Psoas muscle (tissue), 8 donors: ENCODE results near the gene KCTD20. TPM values are rescaled to one million over a fixed set of nuclear protein-coding genes. Genes with fewer than 3 reads are reported as not detected.

Experiments
- ATAC-seq, 4 donors: fragments of 200-7000 bp; cut with Tn5 transposase; one replicate each; pipeline ENCODE4 v1.9.1; 2020; ENCODE audit warnings: moderate library complexity in 3 of 4, mild to moderate bottlenecking in 2 of 4
- DNase-seq, 2 donors: peaks; one replicate each; pipeline ENCODE4 v3.0.0-alpha.2; 2020
- H3K27ac ChIP-seq: fragments of 200-600 bp; one replicate; pipeline ENCODE4 v1.8.0; 2022
- H3K27me3 ChIP-seq, 3 donors: fragments of 200-600 bp in 1 of 3; one replicate each; pipeline versions ENCODE4 v1.6.1 to v1.8.0; 2013 to 2022; ENCODE audit warnings: low read length in 2 of 3, mild to moderate bottlenecking in 2 of 3, moderate library complexity in 1 of 3; ENCODE audit not compliant: insufficient read depth in 3 of 3
- H3K36me3 ChIP-seq, 2 donors: fragments of 200-600 bp in 1 of 2; one replicate each; pipeline versions ENCODE4 v1.6.1 to v1.8.0; 2013 to 2022; ENCODE audit warnings: low read depth in 1 of 2, mild to moderate bottlenecking in 1 of 2, moderate library complexity in 1 of 2; ENCODE audit not compliant: insufficient read depth in 1 of 2
- H3K4me1 ChIP-seq: fragments of 200-600 bp; one replicate; pipeline ENCODE4 v1.8.0; 2022
- H3K4me3 ChIP-seq: fragments of 200-600 bp; one replicate; pipeline ENCODE4 v1.8.0; 2022; ENCODE audit warnings: mild to moderate bottlenecking
- H3K9me3 ChIP-seq: fragments of 200-600 bp; one replicate; pipeline ENCODE4 v1.8.0; 2022
- whole genome bisulfite sequencing, 3 donors: extraction: QIAGEN DNeasy Blood & Tissue Kit; methylation state at CpG; one replicate each; pipeline versions ENCODE4 v1.1.6 to v1.1.7; 2013; 5-methylcytosine and 5-hydroxymethylcytosine counted together
- intact Hi-C, 2 donors: fragments of 100-400 bp; cut with DNase I; formaldehyde crosslinking; loops; one replicate each; pipeline versions ENCODE4 v1.11.0 to v1.14.2; 2022
- polyA plus RNA-seq, 3 donors: library from polyadenylated mRNA; stranded (reverse); fragments of 200-250 nt; gene quantifications; one replicate each; pipeline ENCODE4 v1.2.3, GENCODE V29; 2013
- total RNA-seq, 4 donors: library from RNA; stranded (reverse); fragmentation: NEBNext Ultra II Directional in 2 of 4; extraction: Animal tissue kit (Norgen Biotek cat#: 25700) in 2 of 4; gene quantifications; one replicate each; pipeline versions ENCODE4 v1.2.1 to v1.2.4, GENCODE V29; 2021 to 2023
- TF ChIP-seq, protein P1 (sequence below): fragments of 200-600 bp; IDR thresholded peaks from one replicate; pipeline ENCODE4 v1.8.0; 2022; ENCODE audit warnings: antibody characterized with exemption
- donor health status: healthy with polysubstance abuse.
- donor health status: DM: no; HTN: no; CAD: no; lungs with moderate emphysema.
- donor health status: Bipolar disorder and iron deficiency.
- donor health status: healthy.
- donor health status: DM: yes; HTN: yes; CAD: no.
- donor health status: DM: no; HTN: no; CAD: no.
- donor health status: DM: no; HTN: no; CAD: no.
- donor health status: DM: yes; HTN: yes; CAD: no.

KCTD20 gene
- total and polyA plus RNA-seq, 7 donors: 11.6 to 44.4 (median 22.6) TPM

DNA sequence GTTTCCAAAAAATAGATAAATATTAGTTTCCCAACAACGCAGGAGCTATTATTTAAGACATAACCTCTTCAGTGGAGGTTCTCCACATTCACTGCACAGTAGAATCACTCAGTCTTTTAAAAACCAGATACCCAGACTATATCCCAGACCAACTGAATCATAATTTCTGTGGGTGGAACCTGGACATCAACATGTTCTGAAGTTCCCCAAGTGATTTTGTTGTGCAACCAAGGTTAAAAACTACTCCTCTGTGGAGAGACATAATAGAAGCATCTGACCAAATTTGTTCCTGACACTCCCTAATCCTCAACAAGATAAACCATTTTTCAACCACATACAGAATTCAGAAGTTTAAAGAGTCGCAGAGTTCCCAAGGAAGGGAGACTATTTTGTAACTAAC lies 62.2 kb downstream of the KCTD20 start:
- TF ChIP-seq, protein P1, sequence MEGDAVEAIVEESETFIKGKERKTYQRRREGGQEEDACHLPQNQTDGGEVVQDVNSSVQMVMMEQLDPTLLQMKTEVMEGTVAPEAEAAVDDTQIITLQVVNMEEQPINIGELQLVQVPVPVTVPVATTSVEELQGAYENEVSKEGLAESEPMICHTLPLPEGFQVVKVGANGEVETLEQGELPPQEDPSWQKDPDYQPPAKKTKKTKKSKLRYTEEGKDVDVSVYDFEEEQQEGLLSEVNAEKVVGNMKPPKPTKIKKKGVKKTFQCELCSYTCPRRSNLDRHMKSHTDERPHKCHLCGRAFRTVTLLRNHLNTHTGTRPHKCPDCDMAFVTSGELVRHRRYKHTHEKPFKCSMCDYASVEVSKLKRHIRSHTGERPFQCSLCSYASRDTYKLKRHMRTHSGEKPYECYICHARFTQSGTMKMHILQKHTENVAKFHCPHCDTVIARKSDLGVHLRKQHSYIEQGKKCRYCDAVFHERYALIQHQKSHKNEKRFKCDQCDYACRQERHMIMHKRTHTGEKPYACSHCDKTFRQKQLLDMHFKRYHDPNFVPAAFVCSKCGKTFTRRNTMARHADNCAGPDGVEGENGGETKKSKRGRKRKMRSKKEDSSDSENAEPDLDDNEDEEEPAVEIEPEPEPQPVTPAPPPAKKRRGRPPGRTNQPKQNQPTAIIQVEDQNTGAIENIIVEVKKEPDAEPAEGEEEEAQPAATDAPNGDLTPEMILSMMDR: no peak
- no peak for DNase-seq
- intact Hi-C loops: no loop called here
- no peaks in the 10 kb centered on the region for H3K27me3 ChIP-seq
- ATAC-seq: no peak
- H3K4me1 ChIP-seq: no peaks in the 10 kb centered on the region
- no peak overlapping the region for H3K4me3 ChIP-seq
- WGBS, 3 donors: 95 to 100% (median 100%) methylated on average over 2 of the region's 2 CpGs
- H3K9me3 ChIP-seq: no peaks in the 10 kb centered on the region
- no peak overlapping the region for H3K27ac ChIP-seq
- H3K36me3 ChIP-seq: peaks cover 0 to 54% of the 10 kb centered on the region in 2 donors

DNA sequence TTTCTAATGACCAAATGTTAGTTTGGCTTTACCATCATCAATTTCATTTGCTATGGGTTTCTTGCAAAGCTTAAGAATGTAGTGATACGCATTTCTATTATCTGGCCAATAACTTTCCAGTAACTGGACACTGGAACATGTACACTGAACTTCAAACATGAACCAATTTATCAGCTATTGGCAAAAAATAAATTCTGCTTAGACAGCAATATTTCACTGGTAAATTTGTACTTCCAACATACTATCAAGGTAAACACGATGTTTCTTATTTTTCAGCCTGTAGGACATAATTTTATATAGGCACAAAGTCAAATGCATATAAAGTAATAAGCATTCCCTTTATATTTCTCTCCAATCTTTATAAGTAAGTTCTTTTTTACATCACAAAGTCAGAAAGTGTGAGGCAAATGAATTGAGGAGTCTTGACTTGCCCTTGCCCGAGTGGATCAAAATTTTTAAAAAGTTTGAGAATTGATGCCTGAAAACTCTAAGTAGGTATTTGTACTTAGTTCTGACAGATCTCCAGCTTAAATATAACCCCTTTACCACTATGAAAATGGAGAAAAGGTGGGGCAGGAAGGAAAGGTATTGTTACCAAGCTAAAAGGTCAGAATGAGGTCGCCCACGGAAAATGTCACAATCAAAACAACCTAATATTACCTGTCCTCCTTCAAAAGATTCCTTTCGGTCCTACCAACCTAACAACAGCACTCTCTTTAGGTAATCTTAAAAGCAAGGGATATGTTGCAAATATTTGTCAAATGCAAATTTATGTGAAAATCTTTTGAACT lies 63.1 kb downstream of the KCTD20 start:
- H3K36me3 ChIP-seq: peaks cover 0 to 57% of the 10 kb centered on the region in 2 donors
- DNase-seq (no peak), ATAC-seq (no peak)
- intact Hi-C loops: no loop called here
- H3K27me3 ChIP-seq: no peaks in the 10 kb centered on the region
- no peaks in the 10 kb centered on the region for H3K9me3 ChIP-seq
- H3K27ac ChIP-seq: no peak overlapping the region
- H3K4me1 ChIP-seq: no peaks in the 10 kb centered on the region
- 82 to 87% (median 85%) methylated on average over 6 of the region's 6 CpGs for WGBS, 3 donors
- no peak overlapping the region for H3K4me3 ChIP-seq
- TF ChIP-seq, protein P1: no peak

DNA sequence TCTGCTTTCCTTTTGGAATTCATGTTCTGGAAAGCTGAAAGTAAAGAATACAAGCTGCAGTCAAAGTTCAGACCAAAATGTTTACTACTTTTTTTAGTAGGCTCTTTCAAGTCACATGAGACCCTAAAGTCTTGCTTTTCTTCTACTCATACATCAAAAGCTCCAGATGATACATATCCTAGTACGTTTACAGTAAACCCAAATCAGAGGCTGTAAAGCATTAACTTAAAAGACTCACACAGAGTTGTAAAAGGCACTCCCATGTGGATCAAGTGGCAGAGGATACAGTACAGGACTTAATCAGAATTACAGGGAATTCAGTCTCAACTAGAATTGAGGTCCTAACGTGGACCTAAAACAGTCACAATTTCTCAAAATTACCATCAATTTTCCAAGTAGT lies 63.8 kb downstream of the KCTD20 start:
- no peak overlapping the region for H3K27ac ChIP-seq
- ATAC-seq: no peak
- no peaks in the 10 kb centered on the region for H3K9me3 ChIP-seq
- no peak for DNase-seq
- H3K4me1 ChIP-seq: no peaks in the 10 kb centered on the region
- TF ChIP-seq, protein P1: no peak
- 75 to 86% (median 79%) methylated on average over 2 of the region's 2 CpGs for WGBS, 3 donors
- H3K36me3 ChIP-seq: peaks cover 0 to 60% of the 10 kb centered on the region in 2 donors
- intact Hi-C loops: no loop called here
- no peak overlapping the region for H3K4me3 ChIP-seq
- no peaks in the 10 kb centered on the region for H3K27me3 ChIP-seq

DNA sequence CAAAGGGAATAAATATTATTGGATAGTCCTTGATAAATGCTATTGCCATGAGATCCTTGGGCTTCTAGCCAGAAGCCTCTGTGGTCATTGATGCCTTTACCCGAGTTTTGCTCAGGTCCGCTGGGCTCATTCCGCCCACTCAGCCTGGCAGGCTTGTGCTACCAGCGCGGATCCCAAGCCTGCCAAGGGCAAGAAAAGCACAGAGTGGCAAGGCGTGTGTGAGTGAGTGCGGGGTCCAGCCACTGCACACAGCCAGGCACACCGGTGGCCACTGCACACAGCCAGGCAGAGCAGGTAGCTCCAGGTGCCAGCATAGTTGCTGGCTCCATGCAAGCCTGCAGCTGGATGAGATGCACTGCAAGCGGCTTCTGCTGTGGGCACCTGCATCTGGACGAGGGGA lies 65.7 kb downstream of the KCTD20 start:
- Histone ChIP-seq H3K9me3 (no peaks in the 10 kb centered on the region), H3K36me3 (peaks cover 0 to 66% of the 10 kb centered on the region in 2 donors), H3K4me1 (no peaks in the 10 kb centered on the region), H3K4me3 (no peak overlapping the region), H3K27ac (no peak overlapping the region), H3K27me3 (no peaks in the 10 kb centered on the region)
- DNase-seq: no peak
- WGBS, 3 donors: 87 to 91% (median 91%) methylated on average over 10 of the region's 10 CpGs
- ATAC-seq: no peak
- TF ChIP-seq, protein P1: no peak
- intact Hi-C loops: no loop called here

DNA sequence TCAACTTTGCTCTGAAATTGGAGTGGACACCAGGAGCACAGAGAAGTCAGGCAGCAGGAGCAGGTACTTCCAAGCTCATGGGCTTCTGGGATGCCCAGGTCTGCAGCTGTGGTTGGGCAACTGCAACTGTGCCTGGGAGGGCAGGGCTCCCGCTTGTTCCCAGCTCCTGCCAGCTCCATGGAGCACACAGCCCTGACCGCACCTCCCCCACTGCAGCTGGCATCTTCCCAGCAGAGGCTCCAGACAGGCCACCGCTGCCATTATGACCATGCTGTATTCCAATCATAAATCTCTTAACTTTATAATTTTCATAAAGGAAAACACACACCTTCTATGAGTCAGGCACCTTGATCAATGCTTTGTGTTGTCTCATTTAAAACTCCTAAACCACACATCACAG lies 67.6 kb downstream of the KCTD20 start:
- DNase-seq (no peak), ATAC-seq (no peak)
- WGBS, 3 donors: 85 to 93% (median 87%) methylated on average over 3 of the region's 3 CpGs
- Histone ChIP-seq H3K27me3 (no peaks in the 10 kb centered on the region), H3K9me3 (no peaks in the 10 kb centered on the region), H3K27ac (no peak overlapping the region), H3K36me3 (peaks cover 0 to 65% of the 10 kb centered on the region in 2 donors), H3K4me1 (no peaks in the 10 kb centered on the region), H3K4me3 (no peak overlapping the region)
- TF ChIP-seq, protein P1: no peak
- intact Hi-C loops: no loop called here
